ENCODE measurements around the gene GRID1. TPM values are rescaled to one million over a fixed set of nuclear protein-coding genes. Genes with fewer than 3 reads are reported as not detected.

GRID1 gene
- total RNA-seq, 1 donor from 2014 or later, result 1.1 TPM

DNA sequence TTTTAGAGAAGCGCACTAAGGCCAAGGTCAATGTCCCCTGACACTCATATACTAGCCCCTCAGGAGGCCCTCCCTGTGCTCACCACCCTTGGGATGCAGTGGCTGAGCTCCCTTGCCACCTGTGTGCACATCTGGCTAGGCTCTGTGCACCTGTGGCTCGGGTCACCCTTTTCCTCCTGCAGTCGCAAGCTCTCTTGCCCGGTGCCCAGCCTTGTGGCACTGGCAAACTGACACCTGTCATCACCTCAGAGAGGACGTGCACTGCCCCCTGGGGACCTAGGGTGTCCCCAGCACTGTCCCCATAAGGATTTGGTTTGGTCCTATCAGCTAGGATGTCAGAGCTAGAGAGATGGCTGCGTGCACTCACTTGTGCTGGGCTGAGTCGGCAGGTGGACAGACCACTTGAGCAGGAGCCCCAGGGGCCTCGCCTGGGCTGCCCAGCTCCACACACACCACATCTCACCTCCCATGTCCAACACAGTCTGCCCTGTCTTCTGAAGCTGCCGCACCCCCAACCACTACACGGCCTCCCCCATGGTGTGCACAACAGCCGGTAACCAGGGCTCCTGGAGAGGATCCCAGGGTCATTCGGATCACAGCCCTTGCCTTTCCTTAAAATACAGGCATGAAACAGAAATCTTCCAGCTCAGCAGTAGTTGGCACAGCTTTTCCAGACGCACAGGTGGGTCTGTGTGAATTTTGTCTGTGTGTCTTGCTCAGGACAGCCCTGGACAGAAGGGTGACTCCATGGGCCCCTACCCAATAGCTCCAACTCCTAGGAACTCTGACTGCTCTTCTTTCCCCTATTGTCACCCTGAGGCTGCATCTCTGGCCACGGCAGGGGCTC, 111.0 kb downstream of the GRID1 start:
- DNase-seq (ENCODE audit: low read depth, low spot score), result no peak
- H3K27ac Mint-ChIP-seq (ENCODE audit: unreplicated experiment), result no peak overlapping the region
- peaks cover 8% of the 10 kb centered on the region for H3K4me1 Mint-ChIP-seq
- no peaks in the 10 kb centered on the region for H3K9me3 Mint-ChIP-seq
- no peaks in the 10 kb centered on the region for H3K27me3 Mint-ChIP-seq (ENCODE audit: low read depth)
- no peak overlapping the region for H3K4me3 Mint-ChIP-seq
- TF ChIP-seq, protein P1, sequence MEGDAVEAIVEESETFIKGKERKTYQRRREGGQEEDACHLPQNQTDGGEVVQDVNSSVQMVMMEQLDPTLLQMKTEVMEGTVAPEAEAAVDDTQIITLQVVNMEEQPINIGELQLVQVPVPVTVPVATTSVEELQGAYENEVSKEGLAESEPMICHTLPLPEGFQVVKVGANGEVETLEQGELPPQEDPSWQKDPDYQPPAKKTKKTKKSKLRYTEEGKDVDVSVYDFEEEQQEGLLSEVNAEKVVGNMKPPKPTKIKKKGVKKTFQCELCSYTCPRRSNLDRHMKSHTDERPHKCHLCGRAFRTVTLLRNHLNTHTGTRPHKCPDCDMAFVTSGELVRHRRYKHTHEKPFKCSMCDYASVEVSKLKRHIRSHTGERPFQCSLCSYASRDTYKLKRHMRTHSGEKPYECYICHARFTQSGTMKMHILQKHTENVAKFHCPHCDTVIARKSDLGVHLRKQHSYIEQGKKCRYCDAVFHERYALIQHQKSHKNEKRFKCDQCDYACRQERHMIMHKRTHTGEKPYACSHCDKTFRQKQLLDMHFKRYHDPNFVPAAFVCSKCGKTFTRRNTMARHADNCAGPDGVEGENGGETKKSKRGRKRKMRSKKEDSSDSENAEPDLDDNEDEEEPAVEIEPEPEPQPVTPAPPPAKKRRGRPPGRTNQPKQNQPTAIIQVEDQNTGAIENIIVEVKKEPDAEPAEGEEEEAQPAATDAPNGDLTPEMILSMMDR (conservative IDR thresholded peaks at IDR 0.05), result no peak
- H3K36me3 Mint-ChIP-seq (ENCODE audit: low read depth), result no peaks in the 10 kb centered on the region

DNA sequence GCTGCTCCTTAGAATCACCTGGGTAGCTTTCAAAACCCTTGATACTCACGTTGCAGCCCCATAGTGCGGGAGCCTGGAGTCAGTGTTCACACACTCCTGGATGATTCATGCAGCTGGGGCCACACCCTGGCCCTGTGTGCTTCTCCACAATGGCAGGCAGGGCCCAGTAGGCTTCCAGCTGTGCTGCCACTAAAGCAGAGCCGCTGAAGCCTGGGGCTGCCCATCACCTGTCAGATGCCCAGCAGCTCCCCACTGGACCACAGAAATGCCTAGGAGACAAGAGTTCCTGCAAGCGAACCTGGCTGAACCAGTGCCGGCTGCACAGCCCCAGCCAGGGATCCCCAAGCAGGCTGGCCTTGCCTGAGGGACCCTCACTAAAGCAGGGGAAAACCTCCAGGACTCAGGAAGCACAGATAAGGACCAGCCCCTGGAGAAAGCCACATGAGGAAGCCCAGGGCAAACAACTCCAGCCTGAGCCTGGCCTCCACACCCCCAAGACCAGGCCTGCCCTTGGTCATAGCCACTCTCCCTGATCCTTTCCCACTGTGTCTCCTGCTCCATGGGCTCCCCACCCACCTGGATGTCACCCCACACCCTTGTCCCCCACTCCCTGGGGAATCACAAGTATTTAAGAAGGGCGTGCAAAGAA, 111.9 kb downstream of the GRID1 start:
- H3K4me1 Mint-ChIP-seq, result peaks cover 8% of the 10 kb centered on the region
- no peak overlapping the region for H3K4me3 Mint-ChIP-seq
- H3K36me3 Mint-ChIP-seq (ENCODE audit: low read depth), result no peaks in the 10 kb centered on the region
- TF ChIP-seq, protein P1 (conservative IDR thresholded peaks at IDR 0.05), result no peak
- H3K27me3 Mint-ChIP-seq (ENCODE audit: low read depth), result no peaks in the 10 kb centered on the region
- peaks cover 6% of the 10 kb centered on the region for H3K9me3 Mint-ChIP-seq
- H3K27ac Mint-ChIP-seq (ENCODE audit: unreplicated experiment), result no peak overlapping the region
- no peak for DNase-seq (ENCODE audit: low read depth, low spot score)

DNA sequence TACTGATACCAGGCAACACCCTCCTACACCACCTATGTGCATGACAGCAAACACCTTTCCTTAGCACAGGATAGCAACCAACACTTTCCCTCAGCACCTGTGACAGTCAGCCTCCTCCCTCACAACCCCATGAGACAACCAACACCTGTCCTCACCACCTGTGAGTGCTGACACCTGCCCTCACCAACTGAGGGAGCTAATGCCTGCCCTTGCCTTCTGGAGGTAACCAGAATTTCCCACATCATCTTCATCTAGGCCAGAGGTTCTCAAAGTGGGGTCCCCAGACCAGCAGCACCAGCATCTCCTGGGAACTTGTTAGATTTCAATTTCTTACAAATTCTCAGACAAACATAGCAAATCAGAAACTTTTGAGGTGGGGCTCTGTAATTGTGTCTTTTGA, 112.5 kb downstream of the GRID1 start:
- peaks cover 7% of the 10 kb centered on the region for H3K9me3 Mint-ChIP-seq
- TF ChIP-seq, protein P1 (conservative IDR thresholded peaks at IDR 0.05), result no peak
- peaks cover 8% of the 10 kb centered on the region for H3K4me1 Mint-ChIP-seq
- no peak overlapping the region for H3K27ac Mint-ChIP-seq (ENCODE audit: unreplicated experiment)
- no peak overlapping the region for H3K4me3 Mint-ChIP-seq
- DNase-seq (ENCODE audit: low read depth, low spot score), result no peak
- H3K27me3 Mint-ChIP-seq (ENCODE audit: low read depth), result no peaks in the 10 kb centered on the region
- H3K36me3 Mint-ChIP-seq (ENCODE audit: low read depth), result no peaks in the 10 kb centered on the region

DNA sequence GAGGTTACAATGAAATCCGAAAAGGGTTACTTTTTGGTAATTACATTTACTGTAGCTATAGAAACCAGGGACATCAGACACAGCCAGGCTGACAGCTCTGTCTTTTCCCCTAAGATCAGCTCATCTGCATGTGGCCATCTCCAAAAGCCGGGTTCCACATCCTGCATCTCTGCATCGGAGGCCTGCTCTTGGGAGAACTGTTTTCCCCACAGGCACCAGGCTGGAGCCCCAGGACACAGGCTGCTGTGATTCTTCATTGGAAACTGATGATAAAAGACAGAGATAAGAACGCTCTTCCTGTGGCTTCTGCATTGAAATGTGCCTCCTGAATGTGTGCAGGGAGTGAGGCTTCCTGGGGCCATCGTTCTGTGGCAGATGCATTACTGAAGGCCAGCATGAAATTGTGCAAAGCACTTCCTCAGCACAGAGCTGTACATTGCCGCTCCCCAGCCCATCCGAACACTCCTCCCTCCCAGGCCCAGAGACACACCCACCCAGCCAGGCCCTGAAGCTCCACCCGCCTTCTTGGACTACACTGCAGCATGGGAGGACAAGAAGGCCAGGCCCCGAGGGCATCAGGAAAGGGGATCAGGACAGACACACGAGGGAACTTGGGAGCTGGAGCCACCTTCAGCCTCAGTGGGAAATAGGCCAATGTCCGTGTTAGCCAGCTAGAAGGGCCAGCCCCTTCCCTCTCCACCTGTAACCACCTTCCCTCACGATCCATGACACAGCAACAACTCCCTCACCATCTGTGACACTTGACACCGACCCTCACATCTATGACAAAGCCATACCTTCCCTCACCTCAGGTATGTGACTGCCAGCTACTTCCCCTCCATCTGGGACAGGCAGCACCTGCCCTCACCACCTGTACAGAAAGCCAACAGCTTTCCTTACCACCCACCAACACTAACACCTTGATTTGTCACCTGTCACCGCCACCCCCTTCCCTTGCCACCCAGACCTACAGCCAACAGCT, 113.2 kb downstream of the GRID1 start:
- Mint-ChIP-seq H3K27me3 (ENCODE audit: low read depth) (no peaks in the 10 kb centered on the region), H3K4me1 (peaks cover 4% of the 10 kb centered on the region), H3K4me3 (no peak overlapping the region), H3K36me3 (ENCODE audit: low read depth) (no peaks in the 10 kb centered on the region), H3K27ac (ENCODE audit: unreplicated experiment) (no peak overlapping the region), H3K9me3 (peaks cover 7% of the 10 kb centered on the region)
- TF ChIP-seq, protein P1 (conservative IDR thresholded peaks at IDR 0.05), result no peak
- DNase-seq (ENCODE audit: low read depth, low spot score), result no peak

DNA sequence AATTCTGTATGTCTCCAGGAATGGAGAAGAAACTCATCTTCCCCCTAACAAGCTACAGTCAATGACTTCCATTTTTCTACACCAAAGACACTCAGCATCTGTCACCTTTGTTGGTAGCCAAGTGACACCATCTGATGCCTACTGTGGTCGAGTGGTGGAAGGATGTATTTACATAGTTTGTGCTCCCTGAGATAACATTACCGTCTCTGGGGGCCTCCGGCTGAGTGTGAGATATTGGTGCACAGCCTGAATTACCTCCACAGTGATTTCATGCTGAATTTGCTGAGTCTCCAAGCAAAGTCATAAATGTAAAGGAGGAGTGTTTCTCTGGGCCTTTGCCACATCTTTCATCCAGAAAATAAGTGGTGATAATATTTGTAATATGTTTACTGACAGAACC, 114.0 kb downstream of the GRID1 start:
- H3K4me1 Mint-ChIP-seq, result peaks cover 3% of the 10 kb centered on the region
- no peaks in the 10 kb centered on the region for H3K36me3 Mint-ChIP-seq (ENCODE audit: low read depth)
- no peak overlapping the region for H3K4me3 Mint-ChIP-seq
- TF ChIP-seq, protein P1 (conservative IDR thresholded peaks at IDR 0.05), result no peak
- no peak for DNase-seq (ENCODE audit: low read depth, low spot score)
- H3K27me3 Mint-ChIP-seq (ENCODE audit: low read depth), result no peaks in the 10 kb centered on the region
- no peak overlapping the region for H3K27ac Mint-ChIP-seq (ENCODE audit: unreplicated experiment)
- peaks cover 7% of the 10 kb centered on the region for H3K9me3 Mint-ChIP-seq

All from neural crest cell (in vitro differentiated cells).